ENCODE results near the gene CD47. TPM values are rescaled to one million over a fixed set of nuclear protein-coding genes. Genes with fewer than 3 reads are reported as not detected.

The CD47 gene
- total RNA-seq, 1 experiment from 2014 or later = 76.9 TPM

- Histone ChIP-seq H2AFZ (peak overlapping the region; percentile 36), H4K20me1 (ENCODE audit: insufficient read depth) (no peaks in the 10 kb centered on the region), H3F3A (ENCODE audit: insufficient read depth, low read depth) (peaks cover 35% of the 10 kb centered on the region), H3K27me3 (ENCODE audit: insufficient read depth, low read depth) (no peaks in the 10 kb centered on the region), H3K79me2 (ENCODE audit: low read depth) (no peaks in the 10 kb centered on the region), H3K27ac (peak overlapping the region; percentile 19; the same call in 1 of the 2 replicates), H3K4me3 (peak overlapping the region; percentile 15; the same call in 1 of the 2 replicates), H3K36me3 (ENCODE audit: low read depth) (no peaks in the 10 kb centered on the region), H3K9me2 (ENCODE audit: insufficient read depth) (no peaks in the 10 kb centered on the region), H3K4me1 (replicated peaks; ENCODE audit: insufficient read depth) (peaks cover 42% of the 10 kb centered on the region), H3K9me3 (ENCODE audit: insufficient read depth, low read depth) (no peaks in the 10 kb centered on the region), H3K4me2 (peak overlapping the region; percentile 67)
- TF ChIP-seq EZH2 (IDR thresholded peaks at IDR 0.05; ENCODE audit: low read depth) = no peak
- TF ChIP-seq CTCF (conservative IDR thresholded peaks at IDR 0.05) = no peak
- peak; percentile 86 to 92 for DNase-seq
- ChIA-PET POLR2A (ENCODE audit: unreplicated experiment) (no interaction called here), CTCF (interaction anchor here (0.8 kb wide), 1 partner anchor 78 kb away, joined by 3 read pairs; no protein-coding TSS in a partner anchor)
- intact Hi-C loops (cut with micrococcal nuclease; ENCODE audit: unreplicated experiment) = loop anchor here (1.0 to 5.0 kb wide), 8 partner anchors 19 to 466 kb away; partner anchors contain the start of gene IFT57
- no TSS peak for BruUV-seq (replicated peaks)
These were observed 84.6 kb downstream of the CD47 start for GRCh38 chr3:108006077-108006771.

- Histone ChIP-seq H3K9me2 (ENCODE audit: insufficient read depth) (no peaks in the 10 kb centered on the region), H3K27me3 (ENCODE audit: insufficient read depth, low read depth) (no peaks in the 10 kb centered on the region), H3K9me3 (ENCODE audit: insufficient read depth, low read depth) (0 out of 2 replicates have a peak, but pooled peaks cover 4% of the 10 kb centered on the region), H3K4me2 (no peak overlapping the region), H3K36me3 (ENCODE audit: low read depth) (no peaks in the 10 kb centered on the region), H3K4me3 (no peak overlapping the region), H4K20me1 (ENCODE audit: insufficient read depth) (no peaks in the 10 kb centered on the region), H3K79me2 (ENCODE audit: low read depth) (no peaks in the 10 kb centered on the region), H3F3A (ENCODE audit: insufficient read depth, low read depth) (peaks cover 49% of the 10 kb centered on the region), H2AFZ (no peak overlapping the region), H3K4me1 (replicated peaks; ENCODE audit: insufficient read depth) (peaks cover 58% of the 10 kb centered on the region), H3K27ac (no peak overlapping the region)
- intact Hi-C loops (cut with micrococcal nuclease; ENCODE audit: unreplicated experiment) = loop anchor here (5.0 kb wide), 2 partner anchors 403 to 468 kb away; no protein-coding TSS in a partner anchor
- POLR2A ChIA-PET (ENCODE audit: unreplicated experiment) = interaction anchor here (0.7 kb wide), 1 partner anchor 147 kb away, joined by 4 read pairs; no protein-coding TSS in a partner anchor
- DNase-seq = no peak
- CTCF ChIA-PET = no interaction called here
- BruUV-seq (replicated peaks) = no TSS peak
- TF ChIP-seq EZH2 (IDR thresholded peaks at IDR 0.05; ENCODE audit: low read depth) (no peak), CTCF (conservative IDR thresholded peaks at IDR 0.05) (no peak)
These were observed 86.2 kb downstream of the CD47 start for GRCh38 chr3:108004647-108005046.

GRCh38 chr3:108001457-108001856 is 89.4 kb downstream of the CD47 start:
- ChIA-PET CTCF (no interaction called here), POLR2A (ENCODE audit: unreplicated experiment) (interaction anchor here (0.6 to 0.7 kb wide), 2 partner anchors 35 to 38 kb away, joined by 3 to 4 read pairs; no protein-coding TSS in a partner anchor)
- peak overlapping the region; percentile 52 for H3K4me2 ChIP-seq
- no TSS peak for BruUV-seq (replicated peaks)
- no peaks in the 10 kb centered on the region for H3K27me3 ChIP-seq (ENCODE audit: insufficient read depth, low read depth)
- H2AFZ ChIP-seq = no peak overlapping the region
- intact Hi-C loops (cut with micrococcal nuclease; ENCODE audit: unreplicated experiment) = no loop called here
- peak overlapping the region; percentile 77 for H3K27ac ChIP-seq
- H3K4me1 ChIP-seq (replicated peaks; ENCODE audit: insufficient read depth) = peaks cover 70% of the 10 kb centered on the region
- H3K4me3 ChIP-seq = no peak overlapping the region
- H4K20me1 ChIP-seq (ENCODE audit: insufficient read depth) = no peaks in the 10 kb centered on the region
- peaks cover 7% of the 10 kb centered on the region; the same call in 1 of the 2 replicates for H3K9me3 ChIP-seq (ENCODE audit: insufficient read depth, low read depth)
- TF ChIP-seq EZH2 (IDR thresholded peaks at IDR 0.05; ENCODE audit: low read depth) (no peak), CTCF (conservative IDR thresholded peaks at IDR 0.05) (no peak)
- H3K79me2 ChIP-seq (ENCODE audit: low read depth) = no peaks in the 10 kb centered on the region
- peak; percentile 73 to 99 for DNase-seq
- no peaks in the 10 kb centered on the region for H3K9me2 ChIP-seq (ENCODE audit: insufficient read depth)
- peaks cover 51% of the 10 kb centered on the region for H3F3A ChIP-seq (ENCODE audit: insufficient read depth, low read depth)
- no peaks in the 10 kb centered on the region for H3K36me3 ChIP-seq (ENCODE audit: low read depth)
